ENCODE data around the gene ROBO4. TPM values are rescaled to one million over a fixed set of nuclear protein-coding genes. Genes with fewer than 3 reads are reported as not detected.

Gene ROBO4
- total and polyA plus RNA-seq, 9 donors: 17.8 to 40.7 (median 31.0) TPM

GRCh38 chr11:124835918-124836317 is 61.7 kb downstream of the ROBO4 start:
- peaks cover 18% of the 10 kb centered on the region for H3K4me1 ChIP-seq (ENCODE audit: control insufficient read depth, insufficient read depth, low read length)
- no peaks in the 10 kb centered on the region for H3K9me3 ChIP-seq (replicated peaks; ENCODE audit: control insufficient read depth, low read depth, low read length)
- DNase-seq: no peak
- no peak overlapping the region for H3K27ac ChIP-seq (ENCODE audit: low read length)
- no peak overlapping the region for H3K4me3 ChIP-seq (ENCODE audit: low read length)
- H3K27me3 ChIP-seq (ENCODE audit: control insufficient read depth, insufficient read depth, low read length): peaks cover 30% of the 10 kb centered on the region
- WGBS (ENCODE audit: insufficient coverage): no CpG with 5 or more reads among the region's 8 CpGs
- no peaks in the 10 kb centered on the region for H3K36me3 ChIP-seq (ENCODE audit: control insufficient read depth, insufficient read depth, low read length)

GRCh38 chr11:124834526-124835180 is 63.0 kb downstream of the ROBO4 start:
- no peak overlapping the region for H3K27ac ChIP-seq (ENCODE audit: low read length)
- WGBS (ENCODE audit: insufficient coverage): no CpG with 5 or more reads among the region's 3 CpGs
- H3K4me1 ChIP-seq (ENCODE audit: control insufficient read depth, insufficient read depth, low read length): peaks cover 14% of the 10 kb centered on the region
- no peaks in the 10 kb centered on the region for H3K9me3 ChIP-seq (replicated peaks; ENCODE audit: control insufficient read depth, low read depth, low read length)
- DNase-seq: no peak
- H3K4me3 ChIP-seq (ENCODE audit: low read length): no peak overlapping the region
- no peaks in the 10 kb centered on the region for H3K36me3 ChIP-seq (ENCODE audit: control insufficient read depth, insufficient read depth, low read length)
- peaks cover 21% of the 10 kb centered on the region for H3K27me3 ChIP-seq (ENCODE audit: control insufficient read depth, insufficient read depth, low read length)

Other genes starting within 250 kb of the ROBO4 start
- 4.9 TPM for gene SIAE, start 224.1 kb downstream of the ROBO4 start, total RNA-seq
- 1 to 10 TPM; 5.5 to 10.0 (median 6.3) TPM for gene SIAE, start 224.1 kb downstream of the ROBO4 start, polyA plus RNA-seq (ENCODE audit: insufficient read depth in 1 of 8, insufficient read length in 8 of 8, low replicate concordance in 1 of 8)
- gene SPA17, start 224.0 kb downstream of the ROBO4 start, total RNA-seq: 3.5 TPM
- 1 to 10 TPM; 4.3 to 6.6 (median 4.4) TPM for gene SPA17, start 224.0 kb downstream of the ROBO4 start, polyA plus RNA-seq (ENCODE audit: insufficient read depth in 1 of 8, insufficient read length in 8 of 8, low replicate concordance in 1 of 8)
- 0.66 TPM for gene NRGN, start 157.9 kb downstream of the ROBO4 start, total RNA-seq
- gene NRGN, start 157.9 kb downstream of the ROBO4 start, polyA plus RNA-seq (ENCODE audit: insufficient read depth in 1 of 8, insufficient read length in 8 of 8, low replicate concordance in 1 of 8): 1 to 10 TPM; 4.9 to 9.0 (median 6.3) TPM
- gene VSIG2, start 145.6 kb downstream of the ROBO4 start, total RNA-seq: 0.49 TPM
- 1 to 10 TPM in 7 of 8 donors, under 1 TPM in 1; 1.00 to 2.3 (median 1.5) TPM for gene VSIG2, start 145.6 kb downstream of the ROBO4 start, polyA plus RNA-seq (ENCODE audit: insufficient read depth in 1 of 8, insufficient read length in 8 of 8, low replicate concordance in 1 of 8)
- gene ESAM, start 135.6 kb downstream of the ROBO4 start, total RNA-seq: 18.0 TPM
- 10 to 100 TPM; 46.2 to 70.3 (median 58.5) TPM for gene ESAM, start 135.6 kb downstream of the ROBO4 start, polyA plus RNA-seq (ENCODE audit: insufficient read depth in 1 of 8, insufficient read length in 8 of 8, low replicate concordance in 1 of 8)
- 13.4 TPM for gene MSANTD2, start 97.5 kb downstream of the ROBO4 start, total RNA-seq
- gene MSANTD2, start 97.5 kb downstream of the ROBO4 start, polyA plus RNA-seq (ENCODE audit: insufficient read depth in 1 of 8, insufficient read length in 8 of 8, low replicate concordance in 1 of 8): 10 to 100 TPM; 11.5 to 18.7 (median 15.1) TPM
- gene ROBO3, start 32.4 kb downstream of the ROBO4 start, total RNA-seq: 18.5 TPM
- 10 to 100 TPM; 15.9 to 33.6 (median 26.0) TPM for gene ROBO3, start 32.4 kb downstream of the ROBO4 start, polyA plus RNA-seq (ENCODE audit: insufficient read depth in 1 of 8, insufficient read length in 8 of 8, low replicate concordance in 1 of 8)
- not detected for gene HEPN1, start 21.4 kb upstream of the ROBO4 start, total RNA-seq
- under 1 TPM in 4 of 8 donors, not detected in 4; 0.10 to 0.15 (median 0.12) TPM for gene HEPN1, start 21.4 kb upstream of the ROBO4 start, polyA plus RNA-seq (ENCODE audit: insufficient read depth in 1 of 8, insufficient read length in 8 of 8, low replicate concordance in 1 of 8)
- under 0.01 TPM for gene HEPACAM, start 38.2 kb upstream of the ROBO4 start, total RNA-seq
- gene HEPACAM, start 38.2 kb upstream of the ROBO4 start, polyA plus RNA-seq (ENCODE audit: insufficient read depth in 1 of 8, insufficient read length in 8 of 8, low replicate concordance in 1 of 8): under 1 TPM in 7 of 8 donors, not detected in 1; 0.10 to 0.49 (median 0.19) TPM
- 4.0 TPM for gene CCDC15, start 56.3 kb upstream of the ROBO4 start, total RNA-seq
- gene CCDC15, start 56.3 kb upstream of the ROBO4 start, polyA plus RNA-seq (ENCODE audit: insufficient read depth in 1 of 8, insufficient read length in 8 of 8, low replicate concordance in 1 of 8): 1 to 10 TPM; 2.3 to 3.6 (median 3.0) TPM
- 2.6 TPM for gene SLC37A2, start 165.4 kb upstream of the ROBO4 start, total RNA-seq
- 1 to 10 TPM; 2.4 to 8.4 (median 3.7) TPM for gene SLC37A2, start 165.4 kb upstream of the ROBO4 start, polyA plus RNA-seq (ENCODE audit: insufficient read depth in 1 of 8, insufficient read length in 8 of 8, low replicate concordance in 1 of 8)
- 26.3 TPM for gene TMEM218, start 213.8 kb upstream of the ROBO4 start, total RNA-seq
- gene TMEM218, start 213.8 kb upstream of the ROBO4 start, polyA plus RNA-seq (ENCODE audit: insufficient read depth in 1 of 8, insufficient read length in 8 of 8, low replicate concordance in 1 of 8): 10 to 100 TPM; 22.3 to 27.1 (median 26.4) TPM

Data from muscle of leg (tissue), 11 donors.